HG03565 (cell line): ENCODE measurements around the gene KDM4D.
"Not testable (repeated sequence)": the region's sequence is repeated elsewhere in the genome, so short reads cannot be mapped to it uniquely, and the experiment has no call there.

ENCODE experiments used
- ATAC-seq: cut with Tn5 transposase; IDR thresholded peaks from one replicate; pipeline ENCODE4 v1.9.1; 2021; ENCODE audit warnings: mild to moderate bottlenecking, moderate library complexity; ENCODE audit not compliant: unreplicated experiment

KDM4D gene

DNA sequence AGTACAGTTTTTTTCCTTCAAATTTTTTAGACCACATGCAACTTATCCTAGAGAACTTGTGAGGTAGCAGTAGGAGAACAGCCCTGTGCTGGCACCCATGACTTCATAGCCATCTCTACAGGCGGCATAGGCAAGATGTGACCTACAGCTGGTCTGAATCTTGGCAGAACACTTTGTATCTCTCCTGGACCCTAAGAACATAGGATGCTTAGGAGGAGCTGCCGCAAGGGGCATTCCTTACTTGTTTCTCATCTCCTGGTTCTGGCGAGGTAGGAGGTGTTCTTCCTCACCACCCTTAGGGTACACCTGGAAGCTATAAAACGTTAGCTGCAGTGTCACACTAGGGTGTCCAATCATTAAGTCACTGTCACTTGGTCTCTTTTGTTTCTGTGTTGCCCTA lies 16.5 kb upstream of the KDM4D start:
- no peak for ATAC-seq

DNA sequence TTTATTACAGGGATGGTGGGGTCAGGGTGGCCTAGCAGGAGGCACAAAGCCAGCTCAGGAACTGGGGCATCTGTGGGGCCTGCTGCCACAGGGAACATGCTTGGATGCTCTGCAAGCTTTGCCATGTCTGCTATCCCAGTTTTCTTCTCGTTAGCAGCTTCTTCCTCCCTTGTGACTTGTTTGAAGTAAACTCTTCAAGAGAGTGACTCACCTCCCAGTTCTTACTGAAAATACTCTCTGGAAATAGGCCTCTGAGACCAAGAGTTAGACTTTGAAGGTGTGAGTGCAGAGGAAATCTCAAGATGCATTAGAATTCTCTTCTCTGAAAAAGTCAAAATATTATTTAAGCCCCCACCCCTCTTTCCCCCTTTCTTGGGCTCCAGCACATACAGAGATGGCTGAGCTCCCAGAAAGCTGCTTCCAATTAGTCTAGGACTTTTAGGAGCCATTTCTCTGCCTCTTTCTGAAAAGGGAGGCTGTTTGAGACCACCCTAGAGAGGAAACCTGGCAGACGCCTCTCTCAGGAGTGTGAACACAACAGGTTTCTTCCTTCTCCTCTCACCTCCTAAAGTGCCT lies 15.3 kb upstream of the KDM4D start:
- ATAC-seq = no peak

DNA sequence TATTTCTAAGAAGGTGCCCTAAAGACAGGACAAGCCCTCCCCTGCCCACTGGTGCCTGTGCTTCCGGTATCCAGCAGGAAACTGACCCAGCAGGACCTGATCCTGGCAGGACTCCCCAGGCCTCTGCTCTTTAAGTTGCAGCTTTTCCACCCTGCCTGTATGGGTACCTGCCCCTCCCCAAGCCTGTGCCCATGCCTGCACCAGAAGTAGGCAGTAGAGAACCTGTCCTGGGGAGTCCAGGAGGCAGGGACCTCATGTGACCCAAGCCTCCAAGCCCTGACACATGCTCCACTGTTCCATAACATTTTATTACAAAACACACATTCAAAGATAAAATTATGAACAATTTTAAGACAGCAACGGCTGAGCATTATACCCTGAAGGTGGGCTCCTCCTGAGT lies 14.3 kb upstream of the KDM4D start:
- no peak for ATAC-seq

DNA sequence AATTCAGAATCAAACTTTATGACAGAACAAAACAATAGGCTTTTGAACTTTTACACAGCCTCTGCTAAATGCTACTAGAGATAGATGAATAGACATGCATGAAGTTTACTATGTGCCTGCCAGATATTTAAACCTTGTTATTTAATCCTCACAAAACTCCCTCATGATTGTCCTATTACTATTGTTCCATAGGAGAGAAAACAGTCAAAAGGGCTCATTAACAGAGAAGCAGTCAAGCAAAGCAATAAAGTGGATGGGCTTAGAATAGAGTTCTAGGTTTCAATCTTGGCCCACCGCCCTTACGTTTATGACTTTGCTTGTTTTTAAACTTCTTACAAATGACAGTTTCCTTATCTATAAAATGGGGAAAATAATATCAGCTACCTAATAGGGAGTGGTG lies 13.0 kb upstream of the KDM4D start:
- no peak for ATAC-seq

DNA sequence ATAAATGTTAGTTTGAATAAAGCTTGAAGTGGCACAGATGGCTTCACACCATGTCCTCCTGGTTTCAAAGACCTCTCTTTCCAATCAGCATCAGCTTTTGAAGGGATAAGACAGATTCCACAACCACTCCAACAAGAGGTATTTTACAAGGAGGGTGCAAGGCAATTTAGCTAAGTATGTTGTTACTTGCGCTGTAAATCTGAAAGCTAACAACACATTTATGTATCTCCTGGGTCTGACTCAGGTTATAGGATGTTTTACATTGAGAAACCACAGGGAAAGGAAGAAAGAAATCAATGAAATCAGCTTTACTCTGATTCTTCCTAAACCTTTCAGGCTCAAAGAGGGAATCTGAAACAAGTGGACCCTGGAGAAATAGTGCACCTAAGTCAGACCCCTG lies 12.3 kb upstream of the KDM4D start:
- no peak for ATAC-seq

DNA sequence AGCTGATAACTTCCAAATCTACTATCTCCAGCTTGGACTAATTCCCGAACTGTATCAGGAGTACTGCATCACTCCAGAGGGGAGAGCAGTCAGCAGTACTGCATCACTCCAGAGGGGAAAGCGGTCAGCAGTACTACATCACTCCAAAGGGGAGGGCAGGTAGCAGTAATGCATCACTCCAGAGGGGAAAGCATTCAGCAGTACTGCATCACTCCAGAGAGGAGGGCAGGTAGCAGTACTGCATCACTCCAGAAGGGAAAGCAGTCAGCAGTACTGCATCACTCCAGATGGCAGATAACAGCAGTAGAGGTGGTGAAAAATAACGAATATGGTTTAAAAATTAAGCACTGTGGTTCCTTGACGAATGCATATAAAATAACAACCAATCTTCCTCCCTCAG lies 8.6 kb upstream of the KDM4D start:
- no peak for ATAC-seq

DNA sequence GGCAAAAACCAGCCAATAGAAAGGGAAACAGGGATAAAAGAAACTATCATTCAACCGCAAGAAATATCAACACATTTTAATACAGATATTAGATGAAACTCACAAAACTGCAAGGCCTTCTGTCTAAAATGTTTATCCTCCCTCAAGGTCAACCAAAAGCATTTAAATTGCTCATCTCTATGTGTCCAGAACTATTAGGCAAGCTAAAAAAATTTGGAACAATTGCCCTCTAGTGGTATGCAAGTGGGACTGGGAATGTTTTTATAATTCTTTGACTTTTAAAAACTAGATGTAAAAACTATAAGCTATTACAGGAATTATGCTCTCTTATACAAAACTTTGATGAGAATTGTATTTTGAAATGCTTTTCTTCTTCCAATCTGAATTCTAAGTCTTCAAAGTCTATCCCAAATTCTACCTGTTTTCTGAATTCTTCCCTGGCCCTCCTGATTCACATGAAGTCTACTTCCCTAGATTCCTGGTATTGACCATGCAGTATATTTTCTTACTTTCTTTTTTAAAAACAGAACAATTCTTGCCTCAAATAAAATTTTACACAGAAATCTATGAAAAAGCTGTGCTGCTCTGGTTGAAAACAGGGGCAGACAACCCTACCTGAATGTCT lies 5.1 kb upstream of the KDM4D start:
- no peak for ATAC-seq

DNA sequence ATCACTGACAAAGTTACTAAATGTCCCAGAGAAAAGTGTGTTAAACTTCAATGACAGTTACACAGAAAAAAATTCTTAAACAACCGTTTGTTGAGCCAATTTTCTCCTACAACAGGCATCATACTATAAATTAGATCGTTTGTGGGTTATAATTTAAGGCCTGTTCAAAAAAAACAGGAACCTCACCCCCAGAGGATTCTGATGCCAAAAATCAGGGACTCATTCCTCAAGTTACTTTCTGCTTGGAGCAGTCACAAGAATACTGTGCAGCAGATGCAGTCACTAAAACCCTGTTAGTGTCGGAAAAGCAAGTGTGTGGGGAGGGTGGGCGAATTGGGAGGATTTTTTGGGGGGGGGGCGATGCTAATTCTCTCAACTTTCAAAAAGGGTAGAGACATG lies 810 bp upstream of the KDM4D start:
- ATAC-seq = no peak

DNA sequence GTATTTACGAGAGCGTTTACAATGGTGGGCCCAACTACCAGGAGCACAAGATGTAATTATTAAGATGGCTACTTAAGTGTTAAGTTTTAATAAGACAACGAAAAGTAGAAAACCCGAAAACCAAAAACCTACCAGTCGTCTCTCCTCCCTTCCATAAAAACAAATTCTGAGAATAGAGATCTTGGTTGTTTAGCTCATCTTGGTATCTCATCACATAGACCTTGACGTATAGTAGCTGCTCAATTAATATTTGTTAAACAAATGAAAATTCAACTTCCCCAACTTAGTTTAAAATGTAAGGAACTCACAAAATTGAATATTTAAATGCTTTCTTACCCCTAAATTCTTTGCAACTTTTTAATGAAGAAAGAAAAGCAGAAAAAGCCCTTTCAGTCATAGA lies 669 bp downstream of the KDM4D start:
- ATAC-seq = no peak

DNA sequence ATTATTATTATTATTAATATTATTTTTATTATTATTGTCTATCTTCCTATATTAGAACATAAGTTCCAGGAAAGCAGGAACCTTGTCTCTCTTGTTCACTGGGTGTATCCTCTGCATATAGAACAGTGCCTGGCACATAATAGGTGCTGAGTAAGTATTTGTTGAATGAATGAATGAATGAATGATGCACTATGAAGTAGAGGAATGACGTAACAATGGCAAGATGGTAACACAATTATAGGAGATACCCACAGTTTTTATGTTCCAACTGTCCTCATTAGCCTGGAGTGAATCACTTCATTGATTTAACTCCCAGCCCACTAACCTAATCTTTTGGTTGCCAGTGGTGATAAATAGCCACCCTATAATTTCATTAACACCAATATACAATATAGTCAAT lies 2.1 kb downstream of the KDM4D start:
- no peak for ATAC-seq

DNA sequence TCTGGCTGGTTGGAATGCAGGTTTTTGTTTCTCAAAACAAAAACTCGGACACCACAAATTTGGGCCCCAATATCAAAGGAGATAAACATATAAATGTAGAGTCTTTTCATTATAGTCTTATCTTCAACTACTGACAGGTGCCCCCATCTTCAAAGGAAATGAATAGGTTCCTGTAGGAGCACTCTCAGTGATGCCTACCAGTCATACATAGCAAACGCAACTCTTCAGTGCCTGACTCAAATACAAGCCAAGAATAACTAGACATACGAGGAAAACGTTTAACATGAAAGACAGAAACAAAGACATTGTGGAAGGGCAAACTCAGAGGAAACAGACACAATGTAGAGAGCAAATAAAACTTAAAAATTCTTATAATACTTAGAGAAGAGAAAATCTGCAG lies 13.9 kb downstream of the KDM4D start:
- ATAC-seq = no peak

DNA sequence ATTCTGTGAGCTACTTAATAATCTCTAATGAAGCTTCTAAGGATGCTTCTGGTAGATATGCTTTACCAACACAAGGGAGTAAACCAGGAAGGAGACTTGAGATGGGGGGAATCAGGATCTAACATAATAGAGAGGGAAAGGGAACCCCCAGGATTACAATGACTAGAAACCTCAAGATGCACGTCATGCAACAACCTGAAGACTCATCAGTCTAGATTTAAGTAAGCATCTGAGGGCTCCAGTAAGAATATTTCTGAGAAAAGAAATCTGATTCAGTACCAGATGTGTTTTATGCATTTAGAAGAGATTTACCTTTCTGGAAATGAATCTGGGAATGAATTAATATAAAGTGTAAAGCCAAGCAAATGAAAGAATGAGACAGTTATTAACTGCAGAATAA lies 15.2 kb downstream of the KDM4D start:
- ATAC-seq = no peak

DNA sequence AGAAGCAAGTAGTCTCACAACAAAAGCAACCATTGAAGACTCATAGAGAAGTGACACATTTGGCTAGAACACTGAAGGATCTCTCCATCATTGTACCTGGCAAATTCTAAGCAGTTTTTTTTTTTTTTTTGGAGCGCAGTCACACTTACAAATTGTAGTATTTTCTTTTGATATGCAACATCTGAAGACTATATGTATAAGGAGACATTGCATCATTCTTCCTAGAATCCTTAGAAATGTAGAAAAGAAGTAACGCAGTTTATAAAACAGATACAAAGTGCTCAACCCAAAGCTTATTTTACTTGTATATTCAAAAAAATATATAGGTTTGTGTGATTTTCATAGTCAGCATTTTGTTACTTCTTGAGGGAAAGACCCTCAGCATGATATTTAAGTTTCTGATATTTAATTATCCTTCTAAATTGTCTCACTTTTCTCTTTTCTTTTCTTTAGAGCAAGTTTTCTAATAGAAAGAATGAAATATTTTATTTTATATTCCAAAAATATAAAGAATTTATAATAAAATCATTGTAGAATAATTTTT lies 20.0 kb downstream of the KDM4D start:
- no peak for ATAC-seq

DNA sequence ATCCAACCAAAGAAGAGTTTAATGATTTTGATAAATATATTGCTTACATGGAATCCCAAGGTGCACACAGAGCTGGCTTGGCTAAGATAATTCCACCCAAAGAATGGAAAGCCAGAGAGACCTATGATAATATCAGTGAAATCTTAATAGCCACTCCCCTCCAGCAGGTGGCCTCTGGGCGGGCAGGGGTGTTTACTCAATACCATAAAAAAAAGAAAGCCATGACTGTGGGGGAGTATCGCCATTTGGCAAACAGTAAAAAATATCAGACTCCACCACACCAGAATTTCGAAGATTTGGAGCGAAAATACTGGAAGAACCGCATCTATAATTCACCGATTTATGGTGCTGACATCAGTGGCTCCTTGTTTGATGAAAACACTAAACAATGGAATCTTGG lies 23.9 kb downstream of the KDM4D start:
- no peak for ATAC-seq

DNA sequence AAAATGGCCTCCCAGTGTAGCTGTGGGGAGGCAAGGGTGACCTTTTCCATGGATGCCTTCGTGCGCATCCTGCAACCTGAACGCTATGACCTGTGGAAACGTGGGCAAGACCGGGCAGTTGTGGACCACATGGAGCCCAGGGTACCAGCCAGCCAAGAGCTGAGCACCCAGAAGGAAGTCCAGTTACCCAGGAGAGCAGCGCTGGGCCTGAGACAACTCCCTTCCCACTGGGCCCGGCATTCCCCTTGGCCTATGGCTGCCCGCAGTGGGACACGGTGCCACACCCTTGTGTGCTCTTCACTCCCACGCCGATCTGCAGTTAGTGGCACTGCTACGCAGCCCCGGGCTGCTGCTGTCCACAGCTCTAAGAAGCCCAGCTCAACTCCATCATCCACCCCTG lies 24.8 kb downstream of the KDM4D start:
- no peak for ATAC-seq

DNA sequence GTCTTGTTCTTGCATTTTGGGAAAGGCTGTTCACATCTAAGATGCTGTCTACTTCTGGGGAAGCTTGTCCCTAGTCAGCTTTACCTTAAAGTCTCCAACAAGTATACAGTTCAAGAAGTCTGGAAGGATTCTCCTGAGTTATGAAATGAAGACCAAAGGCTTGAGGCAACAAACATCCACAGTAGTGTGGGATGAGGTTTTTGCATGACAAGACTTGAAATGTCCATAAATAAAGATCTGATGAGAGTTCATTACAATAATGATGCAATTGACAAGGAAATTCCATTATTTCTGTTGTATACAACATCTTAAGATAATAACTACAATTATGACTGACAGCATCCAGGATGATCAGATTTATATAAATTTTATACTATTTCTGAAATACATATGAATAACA lies 30.2 kb downstream of the KDM4D start:
- ATAC-seq = no peak

DNA sequence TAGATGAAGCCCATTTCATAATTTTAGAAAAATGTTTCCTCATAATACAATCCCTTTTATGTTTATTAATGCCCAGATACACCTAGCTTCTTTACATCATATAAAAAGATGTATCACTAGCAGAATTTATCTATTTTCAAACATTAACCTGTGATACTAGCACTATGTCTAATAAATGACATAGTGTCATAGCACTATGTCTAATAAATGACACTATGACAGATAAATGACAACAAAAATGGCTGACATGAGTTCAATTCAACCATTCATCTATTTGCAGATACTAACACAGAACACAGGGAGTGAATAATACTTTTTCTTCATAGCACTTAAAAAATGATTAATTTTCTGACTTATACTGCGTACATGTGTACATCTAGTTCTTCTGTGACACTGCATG lies 32.1 kb downstream of the KDM4D start:
- no peak for ATAC-seq

DNA sequence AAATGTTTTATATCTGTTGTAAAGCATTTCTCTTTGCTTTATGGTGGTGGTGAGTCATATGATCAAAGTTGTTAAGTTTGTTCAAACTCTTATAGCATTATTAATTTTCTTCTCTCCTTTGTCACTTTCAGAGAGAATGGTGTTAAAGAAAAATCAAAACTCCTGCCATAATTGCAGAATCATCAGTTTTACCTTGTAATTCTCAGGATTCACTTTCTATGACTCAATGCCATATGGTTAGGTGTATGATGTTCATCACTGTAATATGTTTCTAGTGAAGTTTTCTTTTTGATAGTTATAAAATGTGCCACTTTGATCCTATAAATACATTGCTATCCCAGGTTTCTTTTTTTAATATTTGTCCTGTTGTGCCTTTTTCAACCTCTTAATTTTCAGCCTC lies 37.9 kb downstream of the KDM4D start:
- ATAC-seq = no peak

DNA sequence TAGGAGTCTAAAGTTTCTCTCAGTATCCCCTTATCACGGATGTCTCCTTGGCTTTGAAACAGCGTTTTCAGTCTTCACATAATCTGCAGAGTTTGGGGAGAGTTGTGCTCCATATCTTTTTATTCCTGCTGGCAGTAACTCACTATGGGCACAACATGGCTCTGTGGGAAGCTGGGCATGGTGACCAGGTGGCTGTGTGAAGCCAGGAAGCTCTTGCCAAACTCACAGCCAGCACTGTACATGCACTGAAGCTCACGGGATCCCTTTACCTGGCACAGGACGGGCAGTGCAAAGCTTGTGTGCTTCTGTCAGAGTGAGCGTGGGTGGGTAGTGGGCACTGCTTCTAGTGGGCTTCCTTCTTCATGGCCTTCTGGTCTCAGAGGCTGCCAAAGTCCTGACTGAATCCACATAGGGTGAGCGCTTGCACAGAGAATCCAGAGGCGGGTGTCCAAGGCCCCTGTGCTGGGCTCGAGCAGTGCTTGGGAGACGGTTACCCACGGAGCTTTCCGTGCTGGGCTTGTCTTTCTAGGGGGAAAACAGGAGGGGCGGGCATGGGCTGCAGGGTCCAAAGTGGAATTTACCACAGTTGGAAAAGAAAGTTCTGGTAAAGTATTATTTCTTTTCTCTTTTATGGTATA lies 40.8 kb downstream of the KDM4D start:
- no peak for ATAC-seq

DNA sequence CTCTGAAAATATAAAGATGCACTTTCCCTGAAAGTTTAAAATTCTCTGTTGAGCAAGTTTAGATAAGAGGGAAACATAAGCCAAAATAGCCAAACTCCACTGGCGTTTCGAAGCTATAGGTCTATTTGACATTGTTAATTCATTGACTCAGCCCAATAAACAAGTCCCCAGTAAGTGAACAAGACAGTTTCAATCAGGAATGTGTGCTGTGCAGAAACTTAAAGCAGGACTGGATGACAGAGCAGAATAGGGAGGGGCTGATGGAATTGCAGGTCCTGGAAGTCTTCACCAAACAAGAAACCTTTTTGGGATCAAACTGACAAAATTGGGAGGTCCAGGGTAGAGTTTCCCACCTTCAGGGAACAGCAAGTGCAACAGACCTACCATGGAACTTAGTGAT lies 42.6 kb downstream of the KDM4D start:
- no peak for ATAC-seq

DNA sequence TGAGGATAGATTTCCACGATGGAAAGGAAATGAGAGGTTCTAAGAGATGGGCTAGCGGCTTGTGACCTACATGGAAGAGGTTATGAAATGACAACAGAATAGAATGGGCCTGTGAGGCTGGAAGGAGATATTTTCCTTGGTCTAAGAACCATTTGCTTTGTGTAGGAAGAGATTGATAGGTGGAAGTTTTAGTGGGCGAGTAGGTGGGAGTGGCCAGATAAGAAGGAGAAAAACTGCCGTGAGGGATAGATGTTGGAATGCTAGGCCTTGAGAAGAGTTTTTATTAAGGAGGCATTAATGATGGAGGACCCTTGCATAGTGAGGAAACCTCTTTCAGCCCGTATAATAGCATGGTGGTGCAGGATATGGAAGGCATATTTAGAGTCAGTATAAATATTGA lies 48.0 kb downstream of the KDM4D start:
- ATAC-seq = not testable (repeated sequence)

DNA sequence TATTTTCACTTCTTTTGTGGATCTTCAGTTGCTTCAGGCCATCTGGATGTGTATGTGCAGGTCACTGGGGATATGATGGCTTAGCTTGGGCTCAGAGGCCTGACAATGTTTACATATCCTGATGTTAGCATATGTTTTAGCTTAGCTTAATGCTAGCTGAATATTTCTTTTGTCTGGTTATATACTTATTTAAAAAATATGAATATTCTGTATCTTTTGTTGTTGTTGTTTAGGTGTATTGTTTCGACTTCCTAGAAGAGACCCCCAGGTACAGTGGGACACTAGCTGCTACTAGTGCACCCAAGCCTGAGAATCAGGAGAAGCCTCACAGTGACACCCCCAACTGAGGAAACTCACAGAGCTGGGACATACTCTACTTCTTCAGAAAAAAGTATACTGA lies 51.4 kb downstream of the KDM4D start, which contains the start of gene KDM4E:
TSS of gene KDM4E (plus strand) at position 301 of the 400 bp plus-strand sequence. CDS start 300 bp downstream, outside the sequence.
- ATAC-seq = no peak
